PFSK-1 (cell line): ENCODE results near the gene GDPGP1.

Experiments
- FOXP2 ChIP-seq: optimal IDR thresholded peaks from 2 replicates; pipeline ENCODE3; 2011; ENCODE audit warnings: borderline replicate concordance, control low read depth, inconsistent platforms; ENCODE audit not compliant: insufficient read depth; ENCODE audit errors: extremely low read length, extremely low read depth
- POLR2AphosphoS5 ChIP-seq: IDR thresholded peaks from 2 replicates; pipeline ENCODE4 v1.6.1; 2012; ENCODE audit warnings: low read depth, mild to moderate bottlenecking, control low read depth, low read length, moderate library complexity
- SIN3A ChIP-seq: IDR thresholded peaks from 2 replicates; pipeline ENCODE4 v1.6.1; 2012; ENCODE audit warnings: mild to moderate bottlenecking, low read length, moderate library complexity, borderline replicate concordance; ENCODE audit not compliant: insufficient read depth
- TAF1 ChIP-seq: IDR thresholded peaks from 2 replicates; pipeline ENCODE4 v1.6.1; 2012; ENCODE audit warnings: low read length, control low read depth, borderline replicate concordance; ENCODE audit not compliant: insufficient read depth
- TF ChIP-seq, protein P1 (sequence below), 2 experiments: IDR thresholded peaks; 2 replicates each; pipeline versions ENCODE4 v1.6.1 to v1.8.0; 2011 to 2012; ENCODE audit warnings: low read depth in 2 of 2, low read length in 2 of 2, control low read depth in 1 of 2, inconsistent platforms in 1 of 2, mild to moderate bottlenecking in 1 of 2, moderate library complexity in 1 of 2; ENCODE audit not compliant: insufficient read depth in 1 of 2

DNA sequence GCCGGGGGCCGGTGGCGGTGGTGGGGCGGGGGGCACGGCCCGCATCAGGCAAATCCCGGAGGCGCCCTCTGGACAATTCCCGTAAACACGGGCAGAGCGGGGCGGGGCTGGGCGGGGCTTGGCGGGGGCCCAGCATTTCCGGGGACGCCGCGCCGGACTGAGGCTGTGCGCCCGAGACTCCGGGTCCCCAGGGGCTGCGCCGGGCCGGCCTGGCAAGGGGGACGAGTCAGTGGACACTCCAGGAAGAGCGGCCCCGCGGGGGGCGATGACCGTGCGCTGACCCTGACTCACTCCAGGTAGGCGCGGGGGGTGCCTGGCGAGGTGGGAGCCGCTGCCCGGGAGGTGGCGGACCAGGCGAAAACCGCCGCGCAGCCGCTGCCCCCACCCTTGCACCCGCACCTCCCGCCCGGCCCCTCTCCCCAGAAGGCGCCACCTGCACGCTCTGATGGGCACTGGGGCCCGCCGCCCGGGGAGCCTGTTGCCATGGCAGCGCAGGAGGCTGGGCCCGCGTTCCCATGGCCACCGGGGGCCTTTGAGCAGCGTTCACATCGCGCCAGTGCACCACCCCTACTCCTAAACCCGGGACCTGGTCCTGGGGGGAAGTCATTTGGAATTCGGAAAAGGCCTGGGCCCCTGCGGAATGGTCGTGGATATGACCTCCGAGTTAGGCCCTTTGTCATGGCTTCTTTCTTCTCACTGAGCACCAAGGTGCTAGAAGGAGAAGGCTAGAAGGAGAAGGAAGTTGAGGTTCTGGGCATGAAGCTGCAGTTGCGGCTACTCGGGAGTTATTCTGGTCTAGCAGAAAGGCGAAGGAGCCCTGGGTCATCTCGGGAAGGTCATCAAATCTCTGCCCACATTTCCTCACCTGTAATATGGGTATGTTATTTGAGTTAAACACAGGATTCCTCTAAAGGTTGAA, 49.0 kb upstream of the GDPGP1 start:
- TF ChIP-seq, protein P1, sequence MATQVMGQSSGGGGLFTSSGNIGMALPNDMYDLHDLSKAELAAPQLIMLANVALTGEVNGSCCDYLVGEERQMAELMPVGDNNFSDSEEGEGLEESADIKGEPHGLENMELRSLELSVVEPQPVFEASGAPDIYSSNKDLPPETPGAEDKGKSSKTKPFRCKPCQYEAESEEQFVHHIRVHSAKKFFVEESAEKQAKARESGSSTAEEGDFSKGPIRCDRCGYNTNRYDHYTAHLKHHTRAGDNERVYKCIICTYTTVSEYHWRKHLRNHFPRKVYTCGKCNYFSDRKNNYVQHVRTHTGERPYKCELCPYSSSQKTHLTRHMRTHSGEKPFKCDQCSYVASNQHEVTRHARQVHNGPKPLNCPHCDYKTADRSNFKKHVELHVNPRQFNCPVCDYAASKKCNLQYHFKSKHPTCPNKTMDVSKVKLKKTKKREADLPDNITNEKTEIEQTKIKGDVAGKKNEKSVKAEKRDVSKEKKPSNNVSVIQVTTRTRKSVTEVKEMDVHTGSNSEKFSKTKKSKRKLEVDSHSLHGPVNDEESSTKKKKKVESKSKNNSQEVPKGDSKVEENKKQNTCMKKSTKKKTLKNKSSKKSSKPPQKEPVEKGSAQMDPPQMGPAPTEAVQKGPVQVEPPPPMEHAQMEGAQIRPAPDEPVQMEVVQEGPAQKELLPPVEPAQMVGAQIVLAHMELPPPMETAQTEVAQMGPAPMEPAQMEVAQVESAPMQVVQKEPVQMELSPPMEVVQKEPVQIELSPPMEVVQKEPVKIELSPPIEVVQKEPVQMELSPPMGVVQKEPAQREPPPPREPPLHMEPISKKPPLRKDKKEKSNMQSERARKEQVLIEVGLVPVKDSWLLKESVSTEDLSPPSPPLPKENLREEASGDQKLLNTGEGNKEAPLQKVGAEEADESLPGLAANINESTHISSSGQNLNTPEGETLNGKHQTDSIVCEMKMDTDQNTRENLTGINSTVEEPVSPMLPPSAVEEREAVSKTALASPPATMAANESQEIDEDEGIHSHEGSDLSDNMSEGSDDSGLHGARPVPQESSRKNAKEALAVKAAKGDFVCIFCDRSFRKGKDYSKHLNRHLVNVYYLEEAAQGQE (IDR thresholded peaks at IDR 0.05; ENCODE audit: insufficient read depth in 1 of 2, low read depth in 2 of 2, low read length in 2 of 2): no peak
- TF ChIP-seq POLR2AphosphoS5 (no peak), SIN3A (no peak), TAF1 (no peak), FOXP2 (no peak)
